Omental fat pad (tissue), 4 donors: Measurements from ENCODE around the gene XPNPEP2. TPM values are rescaled to one million over a fixed set of nuclear protein-coding genes. Genes with fewer than 3 reads are reported as not detected.
A peak's percentile ranks its signal among the peaks of the same experiment; 100 is the strongest.

ENCODE experiments used
- ATAC-seq: fragments of 150-250 bp; one replicate; pipeline ENCODE4 v1.9.1; 2016; ENCODE audit warnings: mild to moderate bottlenecking, moderate library complexity; ENCODE audit not compliant: low FRiP score
- DNase-seq: peaks from one replicate; pipeline ENCODE4 v3.0.0-alpha.2; 2019; ENCODE audit warnings: low spot score
- total RNA-seq, 4 donors: library from RNA; depleted of rRNA; stranded (reverse); fragments of >200 nt; gene quantifications; one replicate each; pipeline ENCODE4 v1.1.0, GENCODE V29; 2016
- TF ChIP-seq, protein P1 (sequence below), 3 donors: fragments of 450-650 bp; IDR thresholded peaks; one replicate each; pipeline ENCODE4 v1.5.1; 2016 to 2017; ENCODE audit warnings: antibody characterized with exemption in 3 of 3, mild to moderate bottlenecking in 3 of 3, moderate library complexity in 2 of 3

XPNPEP2 gene
- total RNA-seq, 4 donors from 2014 or later = 2.4 to 7.8 (median 5.3) TPM

DNA sequence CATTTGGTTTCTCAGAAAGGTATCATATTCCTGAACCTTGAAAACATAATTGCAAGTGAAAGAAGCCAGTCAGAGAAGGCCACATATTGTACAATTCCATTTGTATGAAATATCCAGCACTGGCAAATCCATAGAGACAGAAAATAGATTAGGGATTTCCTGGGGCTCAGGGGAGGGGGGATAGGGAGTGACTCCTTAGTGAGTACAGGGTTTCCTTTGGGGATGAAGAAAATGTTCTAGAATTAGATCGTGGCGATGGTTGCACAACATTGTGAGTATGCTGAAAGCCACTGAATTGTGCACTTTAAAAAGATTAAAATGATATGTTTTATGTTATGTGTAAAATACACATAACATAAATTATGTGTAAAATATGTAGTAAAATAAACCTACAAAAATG lies 10.3 kb downstream of the XPNPEP2 start:
- DNase-seq (no peak), ATAC-seq (no peak)
- TF ChIP-seq, protein P1, sequence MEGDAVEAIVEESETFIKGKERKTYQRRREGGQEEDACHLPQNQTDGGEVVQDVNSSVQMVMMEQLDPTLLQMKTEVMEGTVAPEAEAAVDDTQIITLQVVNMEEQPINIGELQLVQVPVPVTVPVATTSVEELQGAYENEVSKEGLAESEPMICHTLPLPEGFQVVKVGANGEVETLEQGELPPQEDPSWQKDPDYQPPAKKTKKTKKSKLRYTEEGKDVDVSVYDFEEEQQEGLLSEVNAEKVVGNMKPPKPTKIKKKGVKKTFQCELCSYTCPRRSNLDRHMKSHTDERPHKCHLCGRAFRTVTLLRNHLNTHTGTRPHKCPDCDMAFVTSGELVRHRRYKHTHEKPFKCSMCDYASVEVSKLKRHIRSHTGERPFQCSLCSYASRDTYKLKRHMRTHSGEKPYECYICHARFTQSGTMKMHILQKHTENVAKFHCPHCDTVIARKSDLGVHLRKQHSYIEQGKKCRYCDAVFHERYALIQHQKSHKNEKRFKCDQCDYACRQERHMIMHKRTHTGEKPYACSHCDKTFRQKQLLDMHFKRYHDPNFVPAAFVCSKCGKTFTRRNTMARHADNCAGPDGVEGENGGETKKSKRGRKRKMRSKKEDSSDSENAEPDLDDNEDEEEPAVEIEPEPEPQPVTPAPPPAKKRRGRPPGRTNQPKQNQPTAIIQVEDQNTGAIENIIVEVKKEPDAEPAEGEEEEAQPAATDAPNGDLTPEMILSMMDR (IDR thresholded peaks at IDR 0.05) = no peak

GRCh38 chrX:129750971-129751370 lies 12.2 kb downstream of the XPNPEP2 start:
- ATAC-seq (no peak), DNase-seq (no peak)
- TF ChIP-seq, protein P1 (IDR thresholded peaks at IDR 0.05) = no peak

DNA sequence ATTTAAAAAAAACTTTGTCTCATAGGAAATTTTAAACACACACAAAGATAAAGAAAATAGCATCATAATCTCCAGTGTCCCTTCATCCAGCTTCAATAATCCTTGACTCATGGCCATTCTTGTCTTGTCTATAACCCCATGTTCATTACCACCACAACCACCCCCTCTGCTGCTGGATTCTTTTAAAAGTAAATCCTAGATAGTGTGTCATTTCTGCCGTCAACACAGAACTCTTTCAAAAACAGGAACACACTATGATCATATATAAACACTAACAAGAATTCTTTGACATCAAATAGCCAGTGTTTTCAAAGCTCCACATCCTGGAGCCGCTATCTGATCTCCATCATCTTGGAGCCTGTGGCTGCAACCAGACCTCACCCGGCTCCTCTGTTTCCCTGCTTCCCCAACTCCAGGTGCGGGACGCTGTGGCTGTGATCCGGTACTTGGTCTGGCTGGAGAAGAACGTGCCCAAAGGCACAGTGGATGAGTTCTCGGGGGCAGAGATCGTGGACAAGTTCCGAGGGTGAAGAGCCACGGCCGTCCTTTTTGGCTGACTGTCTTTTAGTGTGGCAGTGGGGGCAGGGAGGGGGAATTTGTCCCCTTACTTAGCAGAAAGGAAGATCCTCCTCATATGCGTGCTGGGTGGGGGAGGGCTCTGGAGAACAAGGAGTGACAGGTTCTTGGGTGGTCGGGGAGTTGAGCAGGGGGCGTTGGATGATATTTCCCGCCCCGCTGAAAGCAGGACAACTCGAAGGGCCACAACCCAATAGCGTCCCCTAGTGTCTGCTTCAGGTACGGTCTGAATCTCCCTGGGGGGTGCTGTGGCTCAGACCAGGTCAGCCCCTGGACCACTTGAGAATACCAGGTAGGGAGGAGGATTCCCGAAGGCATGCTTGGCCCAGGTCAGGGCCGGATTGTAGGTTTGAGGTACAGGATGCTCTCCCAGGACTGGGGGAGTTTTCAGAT lies 15.6 kb downstream of the XPNPEP2 start:
- no peak for ATAC-seq
- no peak for DNase-seq
- TF ChIP-seq, protein P1 (IDR thresholded peaks at IDR 0.05) = no peak

DNA sequence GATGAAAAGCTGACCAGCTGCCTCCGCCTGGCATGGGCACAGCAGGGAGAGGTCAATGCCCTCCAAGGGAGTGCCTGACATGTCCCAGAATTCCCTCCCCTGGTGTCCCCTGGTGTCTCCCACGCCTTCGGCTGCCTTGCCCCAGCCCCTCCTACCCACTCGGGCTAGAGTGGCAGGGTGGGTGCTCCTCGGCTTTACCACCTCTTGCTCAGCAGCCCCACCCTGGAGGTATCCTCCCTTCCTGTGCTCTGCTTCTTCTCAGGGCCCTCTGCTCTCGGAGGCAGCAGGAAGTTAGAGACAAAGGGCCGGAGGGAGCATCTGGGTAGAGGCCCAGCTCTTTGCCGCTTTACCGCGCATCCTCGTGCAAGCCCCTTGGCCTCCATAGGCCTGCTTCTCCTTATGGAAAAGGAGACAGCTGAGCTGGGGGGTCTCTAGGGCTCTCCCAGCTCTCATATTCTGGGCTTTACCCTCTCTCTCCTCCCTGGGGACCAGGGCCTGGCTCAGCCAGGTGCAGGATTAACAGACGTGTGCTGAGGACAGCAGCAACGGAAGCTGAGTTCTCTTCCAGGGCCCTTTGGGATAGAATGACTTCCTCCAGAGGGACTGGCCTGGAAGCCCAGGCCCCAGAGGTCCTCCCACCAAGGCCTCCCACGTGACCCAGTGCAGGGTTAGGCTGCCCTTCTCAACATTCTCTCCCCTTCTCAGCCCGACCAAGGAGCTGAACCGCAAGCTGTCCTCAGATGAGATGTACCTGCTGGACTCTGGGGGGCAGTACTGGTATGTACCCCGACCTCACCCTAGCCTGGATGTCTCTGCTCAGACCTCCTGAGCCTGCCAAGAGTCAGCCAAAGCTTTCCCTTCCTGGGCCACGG lies 17.2 kb downstream of the XPNPEP2 start:
- DNase-seq = no peak
- no peak for ATAC-seq
- TF ChIP-seq, protein P1 (IDR thresholded peaks at IDR 0.05) = no peak

DNA sequence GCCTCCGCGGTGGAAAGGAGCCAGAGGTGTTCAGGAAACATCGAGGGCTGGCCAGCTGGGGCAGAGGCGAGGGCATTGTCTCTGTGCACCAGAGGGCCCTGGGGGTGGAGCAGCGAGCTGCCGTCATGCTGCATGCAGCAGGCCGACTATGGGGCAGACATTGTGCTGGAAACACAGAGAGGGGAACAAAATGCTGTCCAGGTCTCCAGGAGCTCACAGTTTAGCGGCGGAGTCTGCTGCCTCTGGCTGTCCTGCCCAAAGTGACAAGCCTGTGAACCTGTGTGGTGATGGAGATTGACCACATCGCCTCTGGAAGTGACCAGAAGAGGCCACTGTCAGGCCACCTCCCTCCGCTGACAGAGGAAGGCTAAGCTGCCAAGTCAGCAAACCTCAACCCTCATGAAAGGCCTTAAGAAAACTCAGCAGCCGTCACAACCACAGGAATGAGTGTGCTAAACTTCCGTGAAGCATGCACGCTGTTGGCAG lies 20.8 kb downstream of the XPNPEP2 start:
- TF ChIP-seq, protein P1 (IDR thresholded peaks at IDR 0.05) = no peak
- no peak for DNase-seq

GRCh38 chrX:129760155-129760554 lies 21.4 kb downstream of the XPNPEP2 start:
- ATAC-seq = no peak
- DNase-seq = no peak
- TF ChIP-seq, protein P1 (IDR thresholded peaks at IDR 0.05) = no peak

More for the DNA sequence above, 20.8 kb downstream of the XPNPEP2 start:
- ATAC-seq = peak; percentile 38
